ENCODE results near the gene TPRX1.

The TPRX1 gene

GRCh38 chr19:47762615-47763308 lies 41.6 kb downstream of the TPRX1 start:
- no peak for TF ChIP-seq CTCF (IDR thresholded peaks at IDR 0.05)
- Histone ChIP-seq H3K9ac (no peak overlapping the region), H3K9me3 (ENCODE audit: control insufficient read depth, low read length) (no peaks in the 10 kb centered on the region), H2AFZ (no peak overlapping the region), H3K27ac (no peak overlapping the region), H3K27me3 (ENCODE audit: control insufficient read depth, insufficient read depth, low read length) (no peaks in the 10 kb centered on the region), H3K4me3 (ENCODE audit: low read depth, low read length) (no peak overlapping the region), H3K4me2 (ENCODE audit: low read length) (no peak overlapping the region), H3K36me3 (ENCODE audit: control insufficient read depth, insufficient read depth, low read length) (no peaks in the 10 kb centered on the region), H3K79me2 (no peaks in the 10 kb centered on the region), H3K4me1 (no peaks in the 10 kb centered on the region)

GRCh38 chr19:47762151-47762550 lies 42.2 kb downstream of the TPRX1 start:
- no peak overlapping the region for H3K9ac ChIP-seq
- H3K27ac ChIP-seq, result no peak overlapping the region
- H3K4me2 ChIP-seq (ENCODE audit: low read length), result no peak overlapping the region
- H3K79me2 ChIP-seq, result no peaks in the 10 kb centered on the region
- no peaks in the 10 kb centered on the region for H3K9me3 ChIP-seq (ENCODE audit: control insufficient read depth, low read length)
- no peaks in the 10 kb centered on the region for H3K36me3 ChIP-seq (ENCODE audit: control insufficient read depth, insufficient read depth, low read length)
- no peak for TF ChIP-seq CTCF (IDR thresholded peaks at IDR 0.05)
- no peak overlapping the region for H3K4me3 ChIP-seq (ENCODE audit: low read depth, low read length)
- H2AFZ ChIP-seq, result no peak overlapping the region
- no peaks in the 10 kb centered on the region for H3K4me1 ChIP-seq
- no peaks in the 10 kb centered on the region for H3K27me3 ChIP-seq (ENCODE audit: control insufficient read depth, insufficient read depth, low read length)

- Histone ChIP-seq H3K4me2 (ENCODE audit: low read length) (no peak overlapping the region), H3K9ac (no peak overlapping the region), H3K79me2 (no peaks in the 10 kb centered on the region), H3K27ac (no peak overlapping the region), H2AFZ (no peak overlapping the region), H3K4me1 (no peaks in the 10 kb centered on the region), H3K9me3 (ENCODE audit: control insufficient read depth, low read length) (no peaks in the 10 kb centered on the region), H3K36me3 (ENCODE audit: control insufficient read depth, insufficient read depth, low read length) (no peaks in the 10 kb centered on the region), H3K4me3 (ENCODE audit: low read depth, low read length) (no peak overlapping the region), H3K27me3 (ENCODE audit: control insufficient read depth, insufficient read depth, low read length) (no peaks in the 10 kb centered on the region)
- TF ChIP-seq CTCF (IDR thresholded peaks at IDR 0.05), result no peak
Observed at GRCh38 chr19:47761566-47761965, 42.8 kb downstream of the TPRX1 start.

- H2AFZ ChIP-seq, result no peak overlapping the region
- no peak overlapping the region for H3K4me2 ChIP-seq (ENCODE audit: low read length)
- H3K27me3 ChIP-seq (ENCODE audit: control insufficient read depth, insufficient read depth, low read length), result no peaks in the 10 kb centered on the region
- H3K4me3 ChIP-seq (ENCODE audit: low read depth, low read length), result no peak overlapping the region
- no peaks in the 10 kb centered on the region for H3K9me3 ChIP-seq (ENCODE audit: control insufficient read depth, low read length)
- H3K4me1 ChIP-seq, result no peaks in the 10 kb centered on the region
- TF ChIP-seq CTCF (IDR thresholded peaks at IDR 0.05), result no peak
- H3K36me3 ChIP-seq (ENCODE audit: control insufficient read depth, insufficient read depth, low read length), result no peaks in the 10 kb centered on the region
- H3K27ac ChIP-seq, result no peak overlapping the region
- no peak overlapping the region for H3K9ac ChIP-seq
- H3K79me2 ChIP-seq, result no peaks in the 10 kb centered on the region
Observed at GRCh38 chr19:47760632-47760999, 43.7 kb downstream of the TPRX1 start.

GRCh38 chr19:47758443-47758804 lies 45.9 kb downstream of the TPRX1 start:
- no peak overlapping the region for H3K4me3 ChIP-seq (ENCODE audit: low read depth, low read length)
- no peak overlapping the region for H3K27ac ChIP-seq
- H3K79me2 ChIP-seq, result no peaks in the 10 kb centered on the region
- H3K9me3 ChIP-seq (ENCODE audit: control insufficient read depth, low read length), result no peaks in the 10 kb centered on the region
- no peak overlapping the region for H3K4me2 ChIP-seq (ENCODE audit: low read length)
- no peak for TF ChIP-seq CTCF (IDR thresholded peaks at IDR 0.05)
- no peak overlapping the region for H2AFZ ChIP-seq
- H3K9ac ChIP-seq, result no peak overlapping the region
- no peaks in the 10 kb centered on the region for H3K27me3 ChIP-seq (ENCODE audit: control insufficient read depth, insufficient read depth, low read length)
- no peaks in the 10 kb centered on the region for H3K36me3 ChIP-seq (ENCODE audit: control insufficient read depth, insufficient read depth, low read length)
- H3K4me1 ChIP-seq, result no peaks in the 10 kb centered on the region

Measured in parathyroid adenoma (tissue), 2 donors.